SK-N-SH treated with all-trans-retinoic acid at 6 μM for 48 hours (cell line): ENCODE results near the gene SELENOK.

ENCODE experiments used
- ATAC-seq: fragments of 200-7000 bp; cut with Tn5 transposase; 3 replicates; pipeline ENCODE4 v1.9.1; 2020; ENCODE audit warnings: mild to moderate bottlenecking, moderate library complexity
- ARNTL ChIP-seq: fragments of 450-650 bp; formaldehyde crosslinking; IDR thresholded peaks from 2 replicates; pipeline ENCODE4 v1.5.0; 2020; ENCODE audit warnings: low read depth, mild to moderate bottlenecking, moderate library complexity, borderline replicate concordance
- BACH2 ChIP-seq: fragments of 250-450 bp; sonication (Bioruptor Pico); IDR thresholded peaks from 2 replicates; pipeline ENCODE4 v1.9.0; 2021; ENCODE audit warnings: mild to moderate bottlenecking, borderline replicate concordance
- CSDC2 ChIP-seq: fragments of 250-450 bp; sonication (Bioruptor Pico); IDR thresholded peaks from 2 replicates; pipeline ENCODE4 v1.5.0; 2020; ENCODE audit warnings: mild to moderate bottlenecking, moderate library complexity
- ESRRG ChIP-seq: fragments of 250-450 bp; sonication (Bioruptor Pico); IDR thresholded peaks from 2 replicates; pipeline ENCODE4 v1.6.1; 2021; ENCODE audit warnings: mild to moderate bottlenecking
- GLIS3 ChIP-seq: fragments of 250-450 bp; sonication (Bioruptor Pico); IDR thresholded peaks from 2 replicates; pipeline ENCODE4 v1.5.0; 2020; ENCODE audit warnings: mild to moderate bottlenecking, moderate library complexity
- ISL1 ChIP-seq: fragments of 250-450 bp; sonication (Bioruptor Pico); IDR thresholded peaks from 2 replicates; pipeline ENCODE4 v2.1.2; 2022; ENCODE audit warnings: mild to moderate bottlenecking, moderate library complexity
- OSR1 ChIP-seq: fragments of 250-450 bp; sonication (Bioruptor Pico); IDR thresholded peaks from 2 replicates; pipeline ENCODE4 v1.8.0; 2022; ENCODE audit warnings: moderate library complexity, mild to moderate bottlenecking, inconsistent platforms
- PPARA ChIP-seq: fragments of 250-450 bp; sonication (Bioruptor Pico); IDR thresholded peaks from 2 replicates; pipeline ENCODE4 v1.5.0; 2020; ENCODE audit warnings: mild to moderate bottlenecking, borderline replicate concordance
- RARB ChIP-seq: fragments of 250-450 bp; sonication (Bioruptor Pico); IDR thresholded peaks from 2 replicates; pipeline ENCODE4 v1.8.0; 2021; ENCODE audit warnings: mild to moderate bottlenecking, moderate library complexity
- SNAI2 ChIP-seq: fragments of 250-450 bp; sonication (Bioruptor Pico); IDR thresholded peaks from 2 replicates; pipeline ENCODE4 v1.5.0; 2020; ENCODE audit warnings: mild to moderate bottlenecking, moderate library complexity
- TOX ChIP-seq: fragments of 250-450 bp; sonication (Bioruptor Pico); IDR thresholded peaks from 2 replicates; pipeline ENCODE4 v1.8.0; 2021; ENCODE audit warnings: mild to moderate bottlenecking, moderate library complexity, borderline replicate concordance
- ZC3H10 ChIP-seq: fragments of 250-450 bp; sonication (Bioruptor Pico); IDR thresholded peaks from 2 replicates; pipeline ENCODE4 v1.5.1; 2021; ENCODE audit warnings: mild to moderate bottlenecking, moderate library complexity
- ZFP3 ChIP-seq: fragments of 250-450 bp; sonication (Bioruptor Pico); IDR thresholded peaks from 2 replicates; pipeline ENCODE4 v1.5.0; 2020; ENCODE audit warnings: mild to moderate bottlenecking, moderate library complexity
- ZFP30 ChIP-seq: fragments of 450-650 bp; formaldehyde crosslinking; IDR thresholded peaks from 2 replicates; pipeline ENCODE4 v1.5.0; 2022; ENCODE audit warnings: mild to moderate bottlenecking, moderate library complexity
- ZNF565 ChIP-seq: fragments of 450-650 bp; formaldehyde crosslinking; conservative IDR thresholded peaks from 2 replicates; pipeline ENCODE4 v1.5.0; 2020; ENCODE audit warnings: low read depth, mild to moderate bottlenecking, moderate library complexity
- ZNF70 ChIP-seq: fragments of 450-650 bp; formaldehyde crosslinking; IDR thresholded peaks from 2 replicates; pipeline ENCODE4 v1.5.0; 2020; ENCODE audit warnings: mild to moderate bottlenecking, moderate library complexity
- ZNF8 ChIP-seq: fragments of 450-650 bp; formaldehyde crosslinking; IDR thresholded peaks from 2 replicates; pipeline ENCODE4 v1.5.0; 2020; ENCODE audit warnings: mild to moderate bottlenecking, moderate library complexity
- TF ChIP-seq, protein P1 (sequence below): fragments of 250-450 bp; sonication (Bioruptor Pico); IDR thresholded peaks from 2 replicates; pipeline ENCODE4 v1.8.0; 2021; ENCODE audit warnings: low read depth, mild to moderate bottlenecking, moderate library complexity, borderline replicate concordance
- TF ChIP-seq, protein P2 (sequence below): fragments of 250-450 bp; sonication (Bioruptor Pico); IDR thresholded peaks from 2 replicates; pipeline ENCODE4 v1.5.1; 2020; ENCODE audit warnings: low read depth, mild to moderate bottlenecking, moderate library complexity
- TF ChIP-seq, protein P3 (sequence below): fragments of 250-450 bp; sonication (Bioruptor Pico); IDR thresholded peaks from 2 replicates; pipeline ENCODE4 v1.8.0; 2020; ENCODE audit warnings: mild to moderate bottlenecking, moderate library complexity, borderline replicate concordance
- TF ChIP-seq, protein P4 (sequence below): fragments of 250-450 bp; sonication (Bioruptor Pico); IDR thresholded peaks from 2 replicates; pipeline ENCODE4 v1.5.0; 2020; ENCODE audit warnings: mild to moderate bottlenecking, moderate library complexity

SELENOK gene

DNA sequence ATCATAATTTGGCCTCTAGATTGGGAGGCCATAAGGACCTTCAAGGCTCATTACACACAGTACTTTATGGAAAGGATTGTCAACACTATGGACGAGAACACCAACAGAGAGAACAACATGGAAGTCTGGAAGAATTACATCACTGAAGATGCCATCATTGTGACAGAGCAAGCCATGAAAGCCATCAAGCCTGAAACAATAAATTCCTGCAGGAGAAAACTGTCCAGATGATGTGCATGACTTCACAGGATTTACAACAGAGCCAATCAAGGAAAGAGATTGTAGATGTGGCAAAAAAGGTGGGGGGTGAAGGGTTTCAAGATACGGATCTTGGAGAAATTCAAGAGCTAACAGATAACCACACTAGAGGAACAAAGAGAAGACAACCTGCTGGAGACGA, 29.4 kb downstream of the SELENOK start:
- TF ChIP-seq, protein P1, sequence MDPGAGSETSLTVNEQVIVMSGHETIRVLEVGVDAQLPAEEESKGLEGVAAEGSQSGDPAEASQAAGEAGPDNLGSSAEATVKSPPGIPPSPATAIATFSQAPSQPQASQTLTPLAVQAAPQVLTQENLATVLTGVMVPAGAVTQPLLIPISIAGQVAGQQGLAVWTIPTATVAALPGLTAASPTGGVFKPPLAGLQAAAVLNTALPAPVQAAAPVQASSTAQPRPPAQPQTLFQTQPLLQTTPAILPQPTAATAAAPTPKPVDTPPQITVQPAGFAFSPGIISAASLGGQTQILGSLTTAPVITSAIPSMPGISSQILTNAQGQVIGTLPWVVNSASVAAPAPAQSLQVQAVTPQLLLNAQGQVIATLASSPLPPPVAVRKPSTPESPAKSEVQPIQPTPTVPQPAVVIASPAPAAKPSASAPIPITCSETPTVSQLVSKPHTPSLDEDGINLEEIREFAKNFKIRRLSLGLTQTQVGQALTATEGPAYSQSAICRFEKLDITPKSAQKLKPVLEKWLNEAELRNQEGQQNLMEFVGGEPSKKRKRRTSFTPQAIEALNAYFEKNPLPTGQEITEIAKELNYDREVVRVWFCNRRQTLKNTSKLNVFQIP (CRISPR knock-in tag), result no peak
- TF ChIP-seq ZFP30, result no peak
- no peak for TF ChIP-seq CSDC2
- TF ChIP-seq GLIS3 (CRISPR knock-in tag), result no peak
- no peak for TF ChIP-seq PPARA (CRISPR knock-in tag)
- TF ChIP-seq TOX (CRISPR knock-in tag), result no peak
- no peak for TF ChIP-seq ARNTL (CRISPR knock-in tag)
- no peak for TF ChIP-seq ZNF565 (CRISPR knock-in tag)
- TF ChIP-seq SNAI2, result no peak
- no peak for ATAC-seq

DNA sequence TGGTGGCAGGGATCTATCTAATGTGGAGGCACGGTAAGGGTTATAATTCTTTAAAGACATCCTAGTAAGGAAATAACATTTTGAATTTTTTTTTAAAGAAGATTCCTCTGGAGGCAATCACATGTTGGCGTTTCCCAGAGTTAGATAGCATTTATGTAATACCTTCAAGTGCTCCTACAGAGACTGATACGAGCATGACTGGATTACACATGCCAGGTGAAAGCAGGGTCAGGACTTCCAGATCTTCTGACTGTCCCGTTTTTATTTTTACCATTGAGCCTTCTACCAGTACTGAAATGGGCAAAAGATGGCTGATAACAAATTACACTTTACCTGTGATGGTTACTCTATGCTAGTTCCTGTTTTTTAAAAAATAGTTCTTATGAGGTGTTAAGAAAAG, 31.5 kb downstream of the SELENOK start:
- TF ChIP-seq GLIS3 (CRISPR knock-in tag) (no peak), ZNF70 (CRISPR knock-in tag) (no peak), PPARA (CRISPR knock-in tag) (no peak), ZC3H10 (CRISPR knock-in tag) (no peak), OSR1 (no peak), ZNF8 (CRISPR knock-in tag) (no peak), ZFP3 (CRISPR knock-in tag) (no peak)
- TF ChIP-seq, all 23 proteins: peak for 0

DNA sequence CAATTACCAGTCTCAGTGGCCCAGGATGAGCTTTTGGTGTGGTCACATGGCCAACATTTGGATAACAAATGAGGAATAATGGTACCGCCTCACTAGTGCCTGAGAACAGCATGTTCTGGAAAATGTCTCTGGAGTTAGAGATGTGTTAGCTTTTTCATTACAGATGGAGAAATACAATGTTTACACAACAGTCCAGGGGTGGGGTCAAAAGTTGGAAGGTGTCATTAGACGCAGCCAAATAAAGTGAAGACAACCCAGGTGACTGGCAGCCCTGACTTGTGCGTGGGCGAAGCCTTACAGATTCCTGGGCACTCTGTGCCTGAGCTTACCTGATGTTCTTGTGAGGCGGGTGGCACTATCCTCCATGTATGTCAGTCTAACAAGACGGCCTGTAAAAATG, 32.5 kb downstream of the SELENOK start:
- ATAC-seq, result no peak
- no peak for TF ChIP-seq TOX (CRISPR knock-in tag)
- TF ChIP-seq ZFP30, result no peak
- no peak for TF ChIP-seq ISL1 (CRISPR knock-in tag)
- TF ChIP-seq BACH2 (CRISPR knock-in tag), result no peak
- TF ChIP-seq ZNF565 (CRISPR knock-in tag), result no peak
- TF ChIP-seq RARB (CRISPR knock-in tag), result no peak
- no peak for TF ChIP-seq SNAI2
- no peak for TF ChIP-seq CSDC2
- TF ChIP-seq, protein P2, sequence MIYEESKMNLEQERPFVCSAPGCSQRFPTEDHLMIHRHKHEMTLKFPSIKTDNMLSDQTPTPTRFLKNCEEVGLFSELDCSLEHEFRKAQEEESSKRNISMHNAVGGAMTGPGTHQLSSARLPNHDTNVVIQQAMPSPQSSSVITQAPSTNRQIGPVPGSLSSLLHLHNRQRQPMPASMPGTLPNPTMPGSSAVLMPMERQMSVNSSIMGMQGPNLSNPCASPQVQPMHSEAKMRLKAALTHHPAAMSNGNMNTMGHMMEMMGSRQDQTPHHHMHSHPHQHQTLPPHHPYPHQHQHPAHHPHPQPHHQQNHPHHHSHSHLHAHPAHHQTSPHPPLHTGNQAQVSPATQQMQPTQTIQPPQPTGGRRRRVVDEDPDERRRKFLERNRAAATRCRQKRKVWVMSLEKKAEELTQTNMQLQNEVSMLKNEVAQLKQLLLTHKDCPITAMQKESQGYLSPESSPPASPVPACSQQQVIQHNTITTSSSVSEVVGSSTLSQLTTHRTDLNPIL (CRISPR knock-in tag), result no peak
- no peak for TF ChIP-seq PPARA (CRISPR knock-in tag)
- TF ChIP-seq, protein P1 (CRISPR knock-in tag), result no peak
- TF ChIP-seq GLIS3 (CRISPR knock-in tag), result no peak
- no peak for TF ChIP-seq OSR1
- TF ChIP-seq, protein P3, sequence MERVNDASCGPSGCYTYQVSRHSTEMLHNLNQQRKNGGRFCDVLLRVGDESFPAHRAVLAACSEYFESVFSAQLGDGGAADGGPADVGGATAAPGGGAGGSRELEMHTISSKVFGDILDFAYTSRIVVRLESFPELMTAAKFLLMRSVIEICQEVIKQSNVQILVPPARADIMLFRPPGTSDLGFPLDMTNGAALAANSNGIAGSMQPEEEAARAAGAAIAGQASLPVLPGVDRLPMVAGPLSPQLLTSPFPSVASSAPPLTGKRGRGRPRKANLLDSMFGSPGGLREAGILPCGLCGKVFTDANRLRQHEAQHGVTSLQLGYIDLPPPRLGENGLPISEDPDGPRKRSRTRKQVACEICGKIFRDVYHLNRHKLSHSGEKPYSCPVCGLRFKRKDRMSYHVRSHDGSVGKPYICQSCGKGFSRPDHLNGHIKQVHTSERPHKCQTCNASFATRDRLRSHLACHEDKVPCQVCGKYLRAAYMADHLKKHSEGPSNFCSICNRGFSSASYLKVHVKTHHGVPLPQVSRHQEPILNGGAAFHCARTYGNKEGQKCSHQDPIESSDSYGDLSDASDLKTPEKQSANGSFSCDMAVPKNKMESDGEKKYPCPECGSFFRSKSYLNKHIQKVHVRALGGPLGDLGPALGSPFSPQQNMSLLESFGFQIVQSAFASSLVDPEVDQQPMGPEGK (CRISPR knock-in tag), result no peak
- no peak for TF ChIP-seq ZNF70 (CRISPR knock-in tag)
- TF ChIP-seq, protein P4, sequence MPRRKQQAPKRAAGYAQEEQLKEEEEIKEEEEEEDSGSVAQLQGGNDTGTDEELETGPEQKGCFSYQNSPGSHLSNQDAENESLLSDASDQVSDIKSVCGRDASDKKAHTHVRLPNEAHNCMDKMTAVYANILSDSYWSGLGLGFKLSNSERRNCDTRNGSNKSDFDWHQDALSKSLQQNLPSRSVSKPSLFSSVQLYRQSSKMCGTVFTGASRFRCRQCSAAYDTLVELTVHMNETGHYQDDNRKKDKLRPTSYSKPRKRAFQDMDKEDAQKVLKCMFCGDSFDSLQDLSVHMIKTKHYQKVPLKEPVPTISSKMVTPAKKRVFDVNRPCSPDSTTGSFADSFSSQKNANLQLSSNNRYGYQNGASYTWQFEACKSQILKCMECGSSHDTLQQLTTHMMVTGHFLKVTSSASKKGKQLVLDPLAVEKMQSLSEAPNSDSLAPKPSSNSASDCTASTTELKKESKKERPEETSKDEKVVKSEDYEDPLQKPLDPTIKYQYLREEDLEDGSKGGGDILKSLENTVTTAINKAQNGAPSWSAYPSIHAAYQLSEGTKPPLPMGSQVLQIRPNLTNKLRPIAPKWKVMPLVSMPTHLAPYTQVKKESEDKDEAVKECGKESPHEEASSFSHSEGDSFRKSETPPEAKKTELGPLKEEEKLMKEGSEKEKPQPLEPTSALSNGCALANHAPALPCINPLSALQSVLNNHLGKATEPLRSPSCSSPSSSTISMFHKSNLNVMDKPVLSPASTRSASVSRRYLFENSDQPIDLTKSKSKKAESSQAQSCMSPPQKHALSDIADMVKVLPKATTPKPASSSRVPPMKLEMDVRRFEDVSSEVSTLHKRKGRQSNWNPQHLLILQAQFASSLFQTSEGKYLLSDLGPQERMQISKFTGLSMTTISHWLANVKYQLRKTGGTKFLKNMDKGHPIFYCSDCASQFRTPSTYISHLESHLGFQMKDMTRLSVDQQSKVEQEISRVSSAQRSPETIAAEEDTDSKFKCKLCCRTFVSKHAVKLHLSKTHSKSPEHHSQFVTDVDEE (CRISPR knock-in tag), result no peak
- no peak for TF ChIP-seq ESRRG (CRISPR knock-in tag)
- TF ChIP-seq ZC3H10 (CRISPR knock-in tag), result no peak

More for the DNA sequence above, 31.5 kb downstream of the SELENOK start:
- no peak for ATAC-seq
